Activated CD4-positive, alpha-beta T cell treated with anti-CD3 and anti-CD28 coated beads for 24 hours (primary cell): ENCODE data around the gene MUC20.
"Not testable (repeated sequence)": the region's sequence is repeated elsewhere in the genome, so short reads cannot be mapped to it uniquely, and the experiment has no call there.

Source experiments
- DNase-seq, 2 donors: peaks; one replicate each; pipeline ENCODE4 v3.0.0-alpha.2; 2020; ENCODE audit warnings: low read depth in 2 of 2

MUC20 gene

DNA sequence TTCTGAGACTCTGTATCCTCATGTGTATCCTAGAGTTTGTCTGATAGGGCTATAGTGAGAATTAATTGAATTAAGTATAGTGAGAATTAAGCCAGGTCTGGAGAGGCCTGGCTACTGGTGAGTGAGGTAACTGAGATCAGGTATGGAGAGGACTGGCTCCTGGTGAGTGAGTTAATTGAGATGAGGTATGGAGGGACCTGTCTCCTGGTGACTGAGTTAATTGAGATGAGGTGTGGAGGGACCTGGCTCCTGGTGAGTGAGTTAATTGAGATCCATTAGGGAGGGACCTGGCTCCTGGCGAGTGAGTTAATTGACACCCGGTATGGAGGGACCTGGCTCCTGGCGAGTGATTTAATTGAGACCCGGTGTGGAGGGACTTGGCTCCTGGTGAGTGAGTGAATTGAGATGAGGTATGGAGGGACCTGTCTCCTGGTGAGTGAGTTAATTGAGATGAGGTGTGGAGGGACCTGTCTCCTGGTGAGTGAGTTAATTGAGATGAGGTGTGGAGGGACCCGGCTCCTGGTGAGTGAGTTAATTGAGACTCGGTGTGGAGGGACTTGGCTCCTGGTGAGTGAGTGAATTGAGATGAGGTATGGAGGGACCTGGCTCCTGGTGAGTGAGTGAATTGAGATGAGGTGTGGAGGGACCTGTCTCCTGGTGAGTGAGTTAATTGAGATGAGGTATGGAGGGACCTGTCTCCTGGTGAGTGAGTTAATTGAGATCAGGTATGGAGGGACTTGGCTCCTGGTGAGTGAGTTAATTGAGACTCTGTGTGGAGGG is 10.5 kb upstream of the MUC20 start:
- DNase-seq: not testable (repeated sequence)

DNA sequence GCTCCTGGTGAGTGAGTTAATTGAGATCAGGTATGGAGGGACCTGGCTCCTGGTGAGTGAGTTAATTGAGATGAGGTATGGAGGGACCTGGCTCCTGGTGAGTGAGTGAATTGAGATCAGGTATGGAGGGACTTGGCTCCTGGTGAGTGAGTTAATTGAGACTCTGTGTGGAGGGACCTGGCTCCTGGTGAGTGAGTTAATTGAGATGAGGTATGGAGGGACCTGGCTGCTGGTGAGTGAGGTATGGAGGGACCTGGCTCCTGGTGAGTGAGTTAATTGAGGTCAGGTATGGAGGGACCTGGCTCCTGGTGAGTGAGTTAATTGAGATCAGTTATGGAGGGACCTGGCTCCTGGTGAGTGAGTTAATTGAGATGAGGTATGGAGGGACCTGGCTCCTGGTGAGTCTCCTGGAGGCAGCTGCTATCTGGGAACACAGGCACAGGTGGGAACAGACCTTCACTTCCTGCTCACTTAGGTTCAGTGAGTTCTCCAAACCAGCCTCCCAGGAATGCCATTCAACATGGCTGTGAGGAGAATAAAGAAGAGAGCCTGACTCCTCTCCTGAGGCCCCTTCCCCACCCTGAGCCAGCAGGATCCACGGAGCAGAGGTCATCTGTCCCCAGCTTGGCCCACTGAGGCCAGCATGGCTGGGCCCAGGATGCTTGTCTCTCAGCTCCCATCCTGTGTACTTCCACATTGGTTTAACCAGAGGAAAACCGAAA is 9.5 kb upstream of the MUC20 start:
- DNase-seq: not testable (repeated sequence)

DNA sequence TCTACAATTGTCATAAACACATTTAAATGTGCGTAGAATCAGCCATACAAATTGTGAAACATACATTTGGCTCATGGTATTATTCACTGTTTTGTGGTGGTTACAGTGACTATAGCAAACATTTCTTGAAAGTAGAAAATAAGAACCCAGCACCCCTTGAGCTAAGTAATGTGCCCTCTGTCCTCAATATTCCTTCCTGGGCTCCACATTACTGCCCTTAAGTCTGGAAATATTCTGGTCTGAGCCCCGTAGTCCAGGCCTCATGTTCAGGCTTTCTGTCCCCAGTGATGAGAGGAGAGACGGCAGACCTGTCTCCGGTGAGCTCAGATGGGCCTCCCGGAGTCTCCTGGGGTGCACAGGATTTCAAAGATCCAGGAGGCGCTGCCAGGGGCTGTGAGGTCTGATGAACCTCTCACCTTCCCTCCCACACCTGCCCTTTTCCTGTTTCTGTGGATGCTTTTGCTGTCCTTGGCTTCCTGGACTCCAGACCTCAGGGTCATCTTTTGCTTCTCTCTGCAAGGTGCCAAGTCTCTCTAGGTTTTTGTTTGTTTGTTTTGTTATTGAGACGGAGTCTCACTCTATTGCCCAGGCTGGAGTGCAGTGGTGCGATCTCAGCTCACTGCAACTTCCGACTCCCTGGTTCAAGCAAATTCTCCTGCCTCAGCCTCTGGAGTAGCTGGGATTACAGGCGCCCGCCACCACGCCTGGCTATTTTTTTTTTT is 8.8 kb upstream of the MUC20 start:
- DNase-seq: no peak

DNA sequence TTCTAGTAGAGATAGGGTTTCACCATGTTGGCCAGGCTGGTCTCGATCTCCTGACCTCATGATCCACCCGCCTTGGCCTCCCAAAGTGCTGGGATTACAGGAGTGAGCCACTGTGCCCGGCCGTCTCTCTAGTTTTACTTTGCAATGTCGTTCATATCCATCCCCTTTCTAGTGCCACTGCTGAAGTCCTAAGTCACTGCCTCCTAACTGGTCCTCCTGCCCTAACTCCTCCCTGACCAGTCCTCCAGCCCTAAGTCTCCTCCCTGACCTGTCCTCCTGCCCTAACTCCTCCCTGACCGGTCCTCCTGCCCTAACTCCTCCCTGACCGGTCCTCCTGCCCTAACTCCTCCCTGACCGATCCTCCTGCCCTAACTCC is 8.3 kb upstream of the MUC20 start:
- not testable (repeated sequence) for DNase-seq

DNA sequence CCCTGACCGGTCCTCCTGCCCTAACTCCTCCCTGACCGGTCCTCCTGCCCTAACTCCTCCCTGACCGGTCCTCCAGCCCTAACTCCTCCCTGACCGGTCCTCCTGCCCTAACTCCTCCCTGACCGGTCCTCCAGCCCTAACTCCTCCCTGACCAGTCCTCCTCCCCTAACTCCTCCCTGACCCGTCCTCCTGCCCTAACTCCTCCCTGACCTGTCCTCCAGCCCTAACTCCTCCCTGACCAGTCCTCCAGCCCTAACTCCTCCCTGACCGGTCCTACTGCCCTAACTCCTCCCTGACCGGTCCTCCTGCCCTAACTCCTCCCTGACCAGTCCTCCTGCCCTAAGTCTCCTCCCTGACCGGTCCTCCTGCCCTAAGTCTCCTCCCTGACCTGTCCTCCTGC is 7.6 kb upstream of the MUC20 start:
- not testable (repeated sequence) for DNase-seq

DNA sequence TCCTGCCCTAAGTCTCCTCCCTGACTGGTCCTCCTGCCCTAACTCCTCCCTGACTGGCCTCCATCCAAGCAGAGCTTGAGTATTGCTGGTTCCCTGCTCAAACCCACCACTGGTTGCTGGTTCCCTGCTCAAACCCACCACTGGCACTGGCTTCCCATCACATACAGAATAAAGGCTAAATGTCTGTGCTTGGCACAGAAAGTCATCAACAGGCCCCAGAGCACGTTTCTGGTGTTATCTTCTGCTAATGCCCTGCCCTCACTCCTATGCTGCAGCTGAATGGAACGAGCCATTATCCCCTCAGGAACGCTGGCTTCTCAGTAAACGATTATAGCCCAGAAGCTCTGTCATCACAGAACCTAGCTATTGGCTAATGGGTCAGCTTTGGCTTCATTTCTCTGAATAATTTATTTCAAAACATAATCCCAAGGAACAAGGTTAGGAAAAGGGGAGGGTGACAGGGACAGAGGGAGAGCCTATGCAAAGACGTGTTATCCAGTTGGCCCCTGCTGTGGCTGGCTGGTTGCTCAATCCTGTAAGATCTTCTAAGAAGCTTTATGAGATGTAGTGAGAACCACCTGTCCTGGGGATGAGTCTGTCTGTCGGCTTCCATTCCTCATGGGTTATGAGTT is 6.3 kb upstream of the MUC20 start:
- DNase-seq: no peak

DNA sequence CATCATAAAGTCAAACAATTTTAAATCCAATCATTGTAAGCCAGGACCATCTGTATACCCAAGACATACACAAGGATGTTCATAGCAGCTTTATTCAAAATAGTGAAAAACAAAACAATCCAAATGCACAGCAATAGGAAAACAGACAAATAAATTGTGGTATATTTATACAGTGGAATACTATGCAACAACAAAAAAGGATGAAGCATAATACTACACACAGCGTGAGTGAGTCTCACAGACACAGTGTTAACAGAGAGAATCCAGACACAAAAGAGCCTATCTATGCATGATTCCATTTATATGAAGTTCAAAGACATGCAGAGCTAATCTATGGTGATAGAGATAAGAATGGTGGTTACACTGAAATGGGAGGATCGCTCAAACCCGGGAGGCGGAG is 5.6 kb upstream of the MUC20 start:
- DNase-seq: no peak

DNA sequence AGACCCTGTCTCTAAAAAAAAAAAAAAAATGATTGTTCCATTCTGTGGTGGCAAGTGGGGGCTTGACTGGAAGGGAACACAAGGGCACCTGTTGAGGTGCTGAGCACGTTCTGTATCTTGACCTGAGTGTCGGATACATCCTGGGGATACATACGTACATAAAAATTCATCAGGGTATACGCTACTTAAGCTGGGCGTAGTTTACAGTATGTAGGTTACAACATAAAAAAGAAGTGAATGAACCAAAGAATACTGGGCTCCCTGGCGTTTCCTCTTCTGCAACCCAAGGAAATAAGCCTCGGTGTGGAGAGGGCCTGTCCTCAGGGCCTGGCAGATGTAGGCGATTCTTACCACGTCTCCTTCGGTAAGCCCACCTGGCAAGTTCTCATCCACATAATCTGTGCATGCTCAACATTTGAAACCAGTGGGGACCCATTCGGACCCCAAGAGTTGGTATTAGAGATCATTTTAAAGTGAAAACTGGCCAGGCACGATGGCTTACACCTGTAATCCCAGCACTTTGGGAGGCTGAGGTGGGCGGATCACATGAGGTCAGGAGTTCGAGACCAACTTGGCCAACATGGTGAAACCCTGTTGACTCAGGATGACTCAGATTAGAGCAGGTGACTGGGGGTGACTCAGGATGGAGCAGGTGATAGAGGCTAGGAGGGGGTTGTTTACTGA is 5.1 kb upstream of the MUC20 start:
- peak in 1 of 2 donors; percentile 25 for DNase-seq

DNA sequence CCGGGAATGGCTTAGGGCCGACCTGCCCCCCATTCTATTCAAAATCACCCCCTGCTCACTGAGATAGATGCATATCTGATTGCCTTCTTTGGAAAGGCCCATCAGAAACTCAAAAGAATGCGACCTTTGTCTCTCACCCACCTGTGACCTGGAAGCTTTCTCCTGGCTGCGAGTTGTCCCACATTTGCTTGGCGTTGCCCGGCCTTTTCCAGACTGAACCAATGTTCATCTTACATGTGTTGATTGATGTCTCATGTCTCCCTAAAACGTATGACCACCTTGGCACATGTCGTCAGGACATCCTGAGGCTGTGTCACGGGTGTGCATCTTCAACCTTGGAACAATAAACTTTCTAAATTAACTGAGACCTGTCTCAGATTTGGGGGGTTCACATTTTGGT is 3.4 kb upstream of the MUC20 start:
- no peak for DNase-seq

DNA sequence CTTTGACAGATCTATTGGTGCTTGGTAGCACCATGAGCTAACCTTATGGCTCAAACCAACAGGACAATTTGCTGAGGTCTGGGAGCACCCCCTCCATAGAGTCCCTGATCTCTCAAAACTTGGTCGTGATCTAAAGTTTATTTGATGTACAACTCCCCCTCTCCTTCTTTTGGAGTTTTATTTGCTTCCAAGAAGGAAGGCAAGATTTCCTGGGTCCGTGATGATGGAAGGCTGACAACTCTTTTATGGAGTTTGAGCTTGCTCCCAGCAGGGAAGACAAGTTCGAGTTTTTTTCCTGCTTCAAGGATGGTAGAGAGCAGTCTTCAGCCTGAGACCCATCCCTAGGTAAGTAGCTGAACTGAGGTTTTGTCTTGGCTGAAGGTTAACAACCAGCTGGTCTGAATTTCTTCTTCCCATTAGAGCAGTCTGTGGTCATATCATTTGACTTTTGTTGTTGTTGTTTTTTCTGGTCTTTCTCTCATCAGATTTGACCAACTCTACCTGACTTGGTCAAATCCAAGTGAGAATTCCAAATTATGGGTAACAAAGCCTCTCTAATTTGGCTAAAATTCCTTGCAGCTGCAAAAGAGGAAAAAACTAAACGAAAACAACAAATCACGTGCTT is 2.8 kb upstream of the MUC20 start:
- DNase-seq: no peak

DNA sequence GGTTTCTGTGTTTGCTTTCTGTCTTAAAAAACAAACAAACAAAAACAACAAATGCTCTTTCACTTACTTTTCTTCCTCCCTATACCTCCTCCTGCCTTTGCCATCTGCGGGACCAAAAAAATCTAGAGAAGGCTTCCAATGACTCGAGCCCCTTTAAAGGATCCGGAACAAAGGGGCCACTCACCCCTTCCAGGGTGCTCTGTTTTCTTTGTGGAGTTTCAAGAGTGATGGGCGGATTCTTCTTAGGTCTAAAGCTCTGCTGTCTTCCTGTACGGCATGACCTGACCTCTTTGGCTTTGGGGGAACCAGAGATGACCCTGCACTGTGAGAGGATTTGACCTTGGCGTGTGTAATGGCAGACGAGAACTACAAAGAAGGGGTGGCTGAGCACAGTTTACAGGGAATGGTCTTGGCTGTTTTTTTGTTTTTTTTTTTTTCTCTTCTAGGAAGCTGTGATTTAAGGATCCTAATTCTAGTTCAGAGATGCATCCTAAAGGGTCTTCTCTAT is 2.2 kb upstream of the MUC20 start:
- DNase-seq: no peak

DNA sequence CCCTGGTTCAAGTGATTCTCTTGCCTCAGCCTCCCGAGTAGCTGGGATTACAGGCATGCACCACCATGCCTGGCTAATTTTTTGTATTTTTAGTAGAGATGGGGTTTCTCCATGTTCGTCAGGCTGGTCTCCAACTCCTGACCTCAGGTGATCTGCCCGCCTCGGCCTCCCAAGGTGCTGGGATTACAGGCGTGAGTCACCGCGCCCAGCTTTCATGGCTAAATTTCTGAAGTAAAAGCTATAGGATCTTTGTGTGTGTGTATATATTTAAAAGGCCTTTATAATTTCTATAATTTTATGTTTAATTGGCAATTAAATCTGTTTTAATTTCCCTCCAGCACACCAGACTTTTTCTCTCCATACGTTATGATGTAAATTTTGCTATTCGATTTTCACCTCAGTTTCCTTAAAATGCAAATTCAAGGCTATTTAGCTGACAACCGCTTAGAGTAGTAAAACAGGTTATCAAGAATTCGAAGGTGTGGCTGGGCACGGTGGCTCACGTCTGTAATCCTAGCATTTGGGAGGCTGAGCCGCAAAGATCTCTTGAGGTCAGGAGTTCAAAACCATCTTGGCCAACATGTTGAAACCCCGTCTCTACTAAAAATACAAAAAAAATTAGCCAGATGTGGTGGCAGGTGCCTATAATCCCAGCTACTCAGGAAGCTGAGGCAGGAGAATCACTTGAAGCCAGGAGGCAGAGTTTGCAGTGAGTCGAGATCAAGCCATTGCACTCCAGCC is 1.1 kb upstream of the MUC20 start:
- not testable (repeated sequence) for DNase-seq

DNA sequence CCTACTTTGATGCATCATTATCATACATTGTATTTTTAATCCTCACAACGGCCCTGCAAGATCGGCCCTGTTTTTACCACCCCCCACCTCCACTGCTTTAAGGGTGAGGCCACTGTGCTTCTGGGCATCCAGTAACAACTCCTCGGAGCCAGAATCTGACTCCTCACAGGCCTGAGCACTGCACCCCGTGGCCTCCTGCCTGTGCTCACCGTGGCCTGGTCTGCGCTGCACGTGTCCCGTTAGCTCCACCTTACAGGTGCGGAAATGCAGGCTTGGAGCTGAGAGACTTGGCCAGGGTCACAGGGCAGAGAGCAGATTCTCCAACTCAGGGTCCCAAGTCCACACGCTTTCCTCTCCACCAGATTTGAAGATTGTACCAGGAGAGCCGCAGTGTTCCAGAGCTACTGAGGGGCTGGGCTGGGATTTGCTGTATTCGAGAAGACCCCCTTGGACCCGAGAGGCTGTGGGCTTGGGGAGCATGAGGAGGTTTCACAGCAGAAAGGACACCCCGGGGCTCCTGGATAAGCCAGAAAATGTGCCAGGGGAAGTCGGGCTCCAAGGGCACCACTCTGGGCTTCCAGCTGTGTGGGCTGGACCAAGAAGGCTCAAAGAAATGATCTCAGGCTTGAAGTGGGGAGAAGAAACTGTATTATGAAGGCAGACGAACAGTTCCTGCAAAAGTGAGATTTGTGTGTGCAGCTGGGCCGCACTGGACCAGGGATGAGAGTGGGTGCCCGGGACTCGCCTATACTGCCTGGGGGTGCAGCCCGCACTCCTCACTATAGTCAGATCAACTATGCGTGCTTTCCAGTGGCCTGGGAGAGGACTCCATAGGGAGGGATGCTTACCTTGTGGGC is 1.6 kb downstream of the MUC20 start:
- DNase-seq: not testable (repeated sequence)

DNA sequence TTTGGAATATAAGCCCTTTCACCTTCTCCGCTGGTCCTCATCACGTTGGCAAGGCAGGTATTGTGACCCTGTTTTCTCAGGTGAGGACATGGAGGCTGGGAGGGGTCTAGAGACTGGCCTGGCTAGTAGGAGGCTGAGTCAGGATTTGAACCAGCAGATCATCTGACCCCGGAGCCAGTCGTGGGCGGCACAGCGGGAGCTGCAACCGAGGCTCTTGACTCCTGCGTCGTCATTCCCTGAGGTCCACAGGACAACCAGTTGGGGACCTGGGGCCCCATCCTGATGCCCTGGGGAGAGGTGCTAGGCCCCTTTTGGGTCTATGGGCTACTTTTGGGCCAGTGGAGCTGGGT is 2.2 kb downstream of the MUC20 start:
- DNase-seq: not testable (repeated sequence)

DNA sequence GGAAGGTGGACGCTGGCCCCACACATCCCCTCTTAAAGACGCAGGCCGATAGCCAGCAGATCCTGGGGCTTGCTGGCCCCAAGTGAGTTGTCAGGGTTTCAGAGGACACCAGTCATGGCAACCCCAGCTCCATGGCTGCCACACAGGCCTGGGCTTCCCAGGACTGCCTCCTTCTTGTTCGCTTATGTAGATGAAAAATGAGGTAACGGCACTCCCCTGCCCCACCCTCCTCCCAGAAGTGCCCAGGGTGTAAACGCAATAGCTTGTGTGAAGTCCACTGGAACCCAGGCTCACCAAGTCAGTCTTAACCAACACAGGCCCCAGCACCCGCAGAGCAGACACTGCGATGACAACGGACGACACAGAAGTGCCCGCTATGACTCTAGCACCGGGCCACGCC is 3.6 kb downstream of the MUC20 start:
- not testable (repeated sequence) for DNase-seq

DNA sequence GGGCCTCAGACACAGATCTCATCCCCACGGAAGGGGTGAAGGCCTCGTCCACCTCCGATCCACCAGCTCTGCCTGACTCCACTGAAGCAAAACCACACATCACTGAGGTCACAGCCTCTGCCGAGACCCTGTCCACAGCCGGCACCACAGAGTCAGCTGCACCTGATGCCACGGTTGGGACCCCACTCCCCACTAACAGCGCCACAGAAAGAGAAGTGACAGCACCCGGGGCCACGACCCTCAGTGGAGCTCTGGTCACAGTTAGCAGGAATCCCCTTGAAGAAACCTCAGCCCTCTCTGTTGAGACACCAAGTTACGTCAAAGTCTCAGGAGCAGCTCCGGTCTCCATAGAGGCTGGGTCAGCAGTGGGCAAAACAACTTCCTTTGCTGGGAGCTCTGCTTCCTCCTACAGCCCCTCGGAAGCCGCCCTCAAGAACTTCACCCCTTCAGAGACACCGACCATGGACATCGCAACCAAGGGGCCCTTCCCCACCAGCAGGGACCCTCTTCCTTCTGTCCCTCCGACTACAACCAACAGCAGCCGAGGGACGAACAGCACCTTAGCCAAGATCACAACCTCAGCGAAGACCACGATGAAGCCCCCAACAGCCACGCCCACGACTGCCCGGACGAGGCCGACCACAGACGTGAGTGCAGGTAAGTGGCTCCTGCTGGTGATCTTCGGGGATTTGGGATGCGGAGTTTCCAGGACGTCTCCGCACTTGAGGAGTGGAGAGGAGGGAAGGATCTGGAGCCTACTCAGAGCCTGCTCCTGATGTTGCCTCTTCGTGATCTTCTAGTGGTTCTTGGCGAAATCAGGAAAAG is 5.3 kb downstream of the MUC20 start:
- not testable (repeated sequence) for DNase-seq

DNA sequence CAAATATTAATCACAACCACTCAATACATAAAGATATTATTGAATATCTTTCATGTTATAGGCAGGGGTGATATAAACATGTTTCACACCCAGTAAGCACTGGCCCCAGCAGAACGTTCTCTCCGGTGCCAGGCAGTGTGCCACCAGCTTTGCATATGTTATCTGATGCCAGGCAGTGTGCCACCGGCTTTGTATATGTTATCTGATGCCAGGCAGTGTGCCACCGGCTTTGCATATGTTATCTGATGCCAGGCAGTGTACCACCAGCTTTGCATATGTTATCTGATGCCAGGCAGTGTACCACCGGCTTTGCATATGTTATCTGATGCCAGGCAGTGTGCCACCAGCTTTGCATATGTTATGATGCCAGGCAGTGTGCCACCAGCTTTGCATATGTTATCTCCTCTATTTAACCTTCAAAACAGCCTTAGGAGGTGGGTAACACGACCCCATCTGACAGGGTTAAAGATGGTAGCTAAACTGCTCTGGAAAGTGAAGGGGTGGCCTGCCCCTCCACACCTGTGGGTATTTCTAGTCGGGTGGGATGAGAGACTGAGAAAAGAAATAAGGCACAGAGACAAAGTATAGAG is 6.9 kb downstream of the MUC20 start:
- DNase-seq: no peak

DNA sequence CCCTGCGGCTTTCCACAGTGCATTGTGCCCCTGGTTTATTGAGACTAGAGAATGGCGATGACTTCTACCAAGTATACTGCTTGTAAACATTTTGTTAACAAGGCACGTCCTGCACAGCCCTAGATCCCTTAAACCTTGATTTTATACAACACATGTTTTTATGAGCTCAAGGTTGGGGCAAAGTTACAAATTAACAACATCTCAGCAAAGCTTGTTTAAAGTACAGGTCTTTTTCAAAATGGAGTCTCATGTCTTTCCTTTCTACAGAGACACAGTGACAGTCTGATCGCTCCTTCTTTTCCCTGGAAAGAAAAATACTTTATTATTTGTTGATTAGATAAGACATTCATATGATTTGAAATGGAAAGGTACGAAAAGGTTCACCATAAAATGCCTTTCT is 8.0 kb downstream of the MUC20 start:
- not testable (repeated sequence) for DNase-seq
